DMS53 (cell line): Measurements from ENCODE around the gene PCSK2.

ENCODE experiments used
- DNase-seq: peaks from one replicate; lab custom pipeline; 2025; lab: John Stamatoyannopoulos, UW

Gene PCSK2

DNA sequence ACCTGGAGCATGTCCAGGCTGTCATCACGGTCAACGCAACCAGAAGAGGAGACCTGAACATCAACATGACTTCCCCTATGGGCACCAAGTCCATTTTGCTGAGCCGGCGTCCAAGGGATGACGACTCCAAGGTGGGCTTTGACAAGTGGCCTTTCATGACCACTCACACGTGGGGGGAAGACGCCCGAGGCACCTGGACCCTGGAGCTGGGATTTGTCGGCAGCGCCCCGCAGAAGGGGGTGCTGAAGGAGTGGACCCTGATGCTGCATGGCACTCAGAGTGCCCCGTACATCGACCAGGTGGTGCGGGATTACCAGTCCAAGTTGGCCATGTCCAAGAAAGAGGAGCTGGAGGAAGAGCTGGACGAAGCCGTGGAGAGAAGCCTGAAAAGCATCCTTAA lies 254.8 kb downstream of the PCSK2 start:
- DNase-seq, result no peak

DNA sequence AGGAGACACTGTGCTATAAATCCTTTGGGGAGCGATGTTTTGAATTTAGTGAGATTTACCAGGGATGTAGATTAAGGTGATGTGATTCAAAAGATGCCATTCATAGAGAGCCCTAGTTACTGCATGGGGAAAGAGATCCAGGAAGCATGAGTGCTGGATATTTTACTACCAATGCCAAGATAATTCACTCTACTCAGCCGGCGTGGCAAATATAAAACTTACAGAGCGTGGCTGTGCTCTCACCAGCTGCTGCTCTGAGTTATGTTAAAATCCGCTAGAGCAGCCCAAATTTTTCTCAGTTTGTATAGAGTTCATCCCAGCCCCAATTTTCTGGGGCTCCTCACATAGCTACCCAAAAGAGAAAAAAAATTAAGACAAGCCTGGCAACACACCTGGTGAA lies 255.7 kb downstream of the PCSK2 start:
- no peak for DNase-seq

DNA sequence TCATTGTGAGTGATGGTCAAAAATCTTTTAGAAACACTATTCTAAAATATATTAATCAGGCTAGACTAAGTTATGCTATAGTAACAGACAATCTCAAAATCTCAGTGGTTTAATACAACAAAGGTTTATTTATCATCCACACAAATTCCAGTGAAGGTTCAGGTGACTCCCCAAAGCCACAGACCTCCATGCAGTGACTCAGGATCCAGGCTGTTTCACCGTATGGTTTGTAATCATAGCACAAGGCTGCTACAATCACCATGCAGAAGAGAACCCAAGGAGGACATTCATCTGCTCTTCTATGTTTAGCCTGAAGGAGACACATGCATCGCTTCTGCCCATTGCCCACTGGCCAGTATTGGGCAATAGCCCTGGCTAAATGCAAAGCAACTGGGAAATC lies 258.2 kb downstream of the PCSK2 start:
- DNase-seq, result no peak

DNA sequence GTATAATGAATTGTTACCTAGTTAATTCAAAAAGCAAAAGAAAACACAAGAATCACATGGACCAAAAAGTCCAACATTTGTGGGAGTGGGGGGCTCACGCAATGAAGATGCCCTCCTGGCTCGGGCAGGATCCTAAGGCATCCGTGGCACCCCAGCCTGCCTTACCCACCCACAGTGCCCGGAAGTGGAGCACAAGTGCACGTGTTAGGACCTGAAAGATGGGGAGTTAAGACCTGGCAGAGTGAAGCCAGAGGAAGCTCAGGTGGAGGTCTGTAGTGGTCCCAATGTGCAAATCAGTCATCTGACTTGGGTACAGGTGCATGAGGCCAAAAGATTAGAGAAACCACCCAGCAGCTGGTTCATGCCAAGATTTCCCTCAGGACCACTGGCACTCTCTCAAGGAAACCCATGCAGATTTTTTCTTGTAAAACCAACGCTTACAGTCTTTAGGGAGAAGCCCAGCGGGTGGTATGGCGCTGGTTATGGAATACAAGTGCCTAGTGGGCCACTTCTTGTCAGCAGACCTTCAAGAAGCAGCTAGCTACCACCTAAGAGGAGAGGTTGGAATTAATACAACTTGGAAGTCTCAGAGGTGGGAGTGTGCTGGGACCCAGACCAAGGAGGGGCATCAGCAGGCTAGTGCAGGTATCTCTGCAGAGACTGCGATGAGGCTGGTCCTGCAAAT lies 262.2 kb downstream of the PCSK2 start:
- DNase-seq, result no peak

DNA sequence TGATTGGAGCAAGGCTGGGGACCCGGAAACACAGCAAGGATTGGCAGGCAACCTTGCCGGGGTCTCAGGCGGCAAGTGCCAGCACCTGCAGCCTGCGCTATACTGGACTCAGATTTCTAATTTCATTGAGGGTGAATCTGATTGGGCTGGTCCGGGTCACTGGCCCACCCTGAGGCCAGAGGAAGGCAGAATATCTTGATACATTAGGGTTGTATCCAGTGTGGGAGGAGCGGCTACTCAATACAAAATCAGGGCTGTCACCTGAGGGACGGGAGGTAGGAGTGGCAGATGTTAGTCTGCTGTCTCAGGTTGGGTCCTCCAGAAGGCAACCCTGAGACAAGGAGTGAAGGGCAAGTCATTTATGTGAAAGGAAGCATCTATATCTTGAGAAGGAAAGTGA lies 263.7 kb downstream of the PCSK2 start:
- no peak for DNase-seq

DNA sequence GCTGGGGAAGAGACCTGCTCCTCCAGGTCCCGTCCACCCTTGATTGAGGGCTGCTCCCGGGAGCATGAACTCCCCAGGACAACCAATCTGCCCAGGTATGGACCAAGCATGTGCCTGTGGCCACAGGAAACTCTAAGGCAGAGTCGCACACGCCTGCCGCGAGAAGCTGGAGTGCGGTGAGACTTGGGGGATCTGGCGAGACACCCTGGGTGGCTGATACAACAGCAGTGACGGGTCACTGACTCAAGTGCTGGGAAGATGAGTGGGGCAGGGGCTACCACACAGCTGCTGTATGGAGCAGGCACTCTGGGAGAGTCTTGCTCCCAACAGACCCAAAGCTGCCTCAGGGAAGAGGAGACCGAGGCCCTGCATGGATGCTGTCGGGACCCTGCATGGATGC lies 264.2 kb downstream of the PCSK2 start:
- DNase-seq, result no peak

DNA sequence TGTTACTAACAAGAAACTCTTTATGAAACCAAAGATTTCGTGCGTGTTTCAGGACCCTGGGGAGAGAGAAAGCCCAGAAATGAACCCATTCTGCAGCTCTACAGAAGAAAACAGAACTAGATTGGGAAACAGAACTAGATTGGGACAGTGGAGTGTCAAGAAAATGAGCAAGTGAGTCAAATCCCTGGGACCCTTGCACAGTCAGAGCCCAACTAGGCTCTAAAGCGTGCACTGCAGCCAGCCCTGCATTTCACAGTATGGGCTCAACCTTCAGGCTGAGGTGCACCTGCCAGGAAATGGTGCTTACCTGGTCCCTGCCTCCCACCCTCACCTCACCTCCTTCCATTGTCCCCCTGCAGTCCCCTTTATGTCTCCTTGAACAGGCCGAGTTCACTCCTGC lies 264.6 kb downstream of the PCSK2 start:
- no peak for DNase-seq

DNA sequence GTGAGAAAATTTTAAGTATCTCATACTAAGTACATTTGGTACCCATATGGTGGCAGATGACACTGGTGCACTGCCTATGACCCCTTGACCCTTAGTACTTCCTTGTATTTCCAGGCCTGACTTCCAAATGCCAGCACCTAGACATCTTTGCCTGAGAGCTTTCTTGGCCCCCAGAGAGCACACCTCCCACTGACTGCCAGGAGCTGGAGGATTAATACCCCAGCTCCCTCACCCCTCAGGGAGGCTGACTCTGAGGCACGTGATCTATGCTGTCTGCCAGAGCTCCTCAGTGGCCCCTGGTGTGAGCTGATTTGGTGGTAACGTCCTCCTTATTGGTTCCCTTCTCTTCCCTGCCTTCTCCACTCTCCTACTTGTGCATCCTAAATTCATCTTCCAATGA lies 266.3 kb downstream of the PCSK2 start:
- no peak for DNase-seq

DNA sequence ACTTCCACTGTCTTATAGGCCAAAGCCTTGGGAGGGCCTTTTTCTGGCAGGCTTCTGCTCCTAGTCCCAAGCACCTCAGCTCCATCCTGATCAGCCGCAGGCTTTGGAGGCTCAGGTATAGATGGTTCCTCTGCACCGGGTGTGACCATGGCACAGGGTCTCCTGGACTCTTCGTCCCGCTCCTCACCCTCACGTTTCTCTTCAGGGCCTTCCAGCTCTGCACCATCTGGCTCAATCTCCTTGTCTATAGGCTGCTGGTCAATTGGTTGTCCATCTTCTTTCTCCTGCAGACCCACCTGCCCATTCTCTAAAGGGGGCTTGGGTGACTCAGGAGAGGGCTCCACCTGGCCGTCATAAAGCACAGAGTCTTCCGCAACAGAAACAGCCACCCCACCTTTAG lies 267.4 kb downstream of the PCSK2 start:
- DNase-seq, result no peak

DNA sequence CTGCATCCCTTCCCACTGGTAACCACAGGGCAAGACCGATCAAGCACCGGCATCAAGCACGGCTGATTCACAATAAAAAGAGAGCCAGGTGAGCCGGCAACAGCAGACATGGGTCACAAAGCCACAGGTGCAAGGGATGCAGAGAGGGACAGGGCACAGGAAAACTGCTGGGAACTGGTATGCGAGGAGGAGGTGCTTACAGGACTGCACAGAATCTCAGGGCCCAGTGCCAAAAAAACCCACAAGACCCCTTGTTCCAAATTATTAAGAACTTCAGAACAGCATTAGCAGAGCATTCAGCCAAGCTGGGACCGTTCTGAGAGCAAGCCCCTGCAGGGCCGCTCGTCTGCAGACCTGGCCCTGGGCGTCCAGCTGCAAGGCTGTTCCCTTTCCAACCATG lies 269.0 kb downstream of the PCSK2 start:
- no peak for DNase-seq

DNA sequence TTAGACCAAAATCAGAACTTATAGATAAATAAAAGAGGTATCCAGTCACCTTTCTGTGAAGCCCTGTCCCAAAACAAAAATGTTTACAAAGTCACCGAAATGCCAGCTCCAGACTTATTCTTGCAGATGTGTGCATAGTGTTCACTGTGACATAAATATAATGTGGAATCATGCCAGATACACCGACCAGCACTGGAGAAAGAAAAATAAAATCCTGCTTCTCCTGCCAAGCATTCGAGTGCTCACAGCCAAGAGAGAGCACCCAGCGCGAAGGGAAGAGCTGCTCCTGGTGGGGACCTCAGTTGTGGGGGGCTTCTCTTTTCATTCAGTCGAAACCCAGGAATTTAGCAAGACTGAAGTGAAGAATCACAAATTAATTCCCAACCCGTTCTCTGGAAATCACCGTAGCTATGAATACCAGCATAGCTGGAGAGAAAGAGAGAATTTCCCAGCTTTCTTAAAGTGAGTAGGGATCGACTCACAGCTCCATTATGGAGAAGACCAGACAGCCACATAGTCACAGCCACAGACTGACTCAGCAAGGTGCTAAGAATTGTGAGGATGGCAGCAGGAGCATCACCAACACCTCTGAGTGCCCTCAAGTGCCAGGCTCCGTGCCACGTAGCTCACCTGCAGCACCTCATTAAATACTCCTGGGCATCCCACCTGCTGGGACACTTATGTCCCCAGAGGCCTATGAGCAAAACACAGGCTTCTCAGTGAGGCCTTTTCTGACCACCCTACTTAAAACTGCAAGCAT lies 271.2 kb downstream of the PCSK2 start:
- DNase-seq, result no peak

DNA sequence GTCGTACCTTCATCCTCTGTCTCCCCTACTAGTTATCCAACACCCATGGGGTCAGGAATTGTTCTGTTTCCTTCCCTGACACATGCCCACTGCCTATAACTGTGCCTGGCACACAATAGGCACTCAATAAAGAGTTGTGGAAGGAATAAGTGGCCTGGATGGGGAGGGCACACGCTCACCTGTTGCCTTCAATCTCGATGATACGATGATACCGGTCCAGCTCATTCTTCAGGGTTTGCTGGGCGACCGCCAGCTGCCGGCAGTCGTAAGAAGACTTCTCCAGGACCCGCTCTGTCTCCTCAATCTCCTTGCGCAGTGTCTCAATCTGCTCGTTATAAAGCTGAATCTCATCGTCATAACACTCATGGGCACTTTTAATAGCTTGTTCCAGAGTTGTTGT lies 271.8 kb downstream of the PCSK2 start:
- DNase-seq, result no peak

DNA sequence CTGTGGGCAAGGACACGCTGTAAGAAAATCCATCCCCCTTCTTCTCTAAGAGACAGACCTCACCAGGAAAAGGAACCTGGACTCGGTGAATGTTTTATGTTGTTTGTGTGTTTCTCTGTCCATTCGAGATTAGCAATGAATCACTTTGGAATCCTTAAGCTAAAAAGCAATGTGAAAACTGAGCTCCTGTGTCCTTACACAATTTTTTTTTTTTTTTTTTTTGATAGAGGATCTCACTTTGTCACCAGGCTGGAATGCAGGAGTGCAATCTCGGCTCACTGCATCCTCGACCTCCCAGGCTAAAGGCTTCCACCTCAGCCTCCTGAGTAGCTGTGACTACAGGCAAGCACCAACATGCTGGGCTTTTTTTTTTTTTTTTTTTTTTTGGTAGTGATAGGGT lies 272.2 kb downstream of the PCSK2 start:
- no peak for DNase-seq

DNA sequence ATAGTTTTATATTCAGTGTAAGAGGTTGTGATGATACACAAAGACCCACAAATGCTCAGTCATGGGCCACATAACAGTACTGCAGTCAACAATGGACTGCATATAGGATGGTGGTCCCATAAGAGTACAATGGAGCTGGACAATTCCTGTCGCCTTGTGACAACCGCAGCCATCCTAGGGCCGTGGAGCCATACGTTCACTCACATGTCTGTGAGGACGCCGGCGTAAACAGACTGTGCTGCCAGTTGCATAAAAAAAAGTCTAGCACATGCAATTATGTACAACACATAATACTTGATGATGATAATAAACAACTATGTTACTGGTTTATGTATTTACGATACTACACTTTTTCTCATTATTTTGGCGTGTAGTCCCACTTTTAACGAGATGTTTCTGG lies 273.4 kb downstream of the PCSK2 start:
- DNase-seq, result no peak

DNA sequence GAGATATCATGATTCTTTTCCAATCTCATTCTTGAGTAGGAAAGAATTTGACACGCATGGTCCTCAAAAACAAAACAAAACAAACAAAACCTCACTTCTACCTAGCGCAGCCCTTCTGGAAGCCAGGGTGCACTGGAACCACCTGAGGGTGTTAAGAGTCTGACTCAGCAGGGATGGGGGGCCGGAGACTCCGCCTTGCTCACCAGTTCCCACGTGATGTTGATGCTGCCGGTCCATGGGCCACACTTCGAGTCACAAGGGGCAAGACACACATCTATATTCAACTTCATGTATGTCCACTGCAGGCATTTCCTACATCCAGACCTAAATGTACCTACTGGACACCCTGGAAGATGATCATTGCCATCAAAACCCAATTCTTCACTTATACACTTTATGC lies 274.0 kb downstream of the PCSK2 start:
- DNase-seq, result no peak

DNA sequence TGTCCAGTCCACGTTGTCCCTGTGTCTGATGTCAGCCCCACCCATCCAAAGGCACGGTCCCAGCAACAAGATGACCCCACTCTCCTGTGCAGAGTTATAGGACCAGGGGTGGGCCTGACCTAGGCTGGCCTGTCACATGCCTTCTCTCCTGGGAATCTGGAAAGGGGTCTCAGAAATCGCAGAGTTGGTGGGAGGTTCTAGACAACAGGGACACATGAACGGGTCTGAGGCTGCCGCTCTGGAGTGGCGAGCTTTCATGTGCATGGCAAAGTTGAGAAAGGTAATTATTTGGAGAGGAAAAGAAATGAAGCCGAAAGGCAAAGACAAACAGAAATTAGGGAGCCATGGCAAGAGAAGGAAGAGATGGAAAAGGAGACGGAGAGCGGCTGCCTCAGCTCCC lies 274.9 kb downstream of the PCSK2 start:
- DNase-seq, result no peak

DNA sequence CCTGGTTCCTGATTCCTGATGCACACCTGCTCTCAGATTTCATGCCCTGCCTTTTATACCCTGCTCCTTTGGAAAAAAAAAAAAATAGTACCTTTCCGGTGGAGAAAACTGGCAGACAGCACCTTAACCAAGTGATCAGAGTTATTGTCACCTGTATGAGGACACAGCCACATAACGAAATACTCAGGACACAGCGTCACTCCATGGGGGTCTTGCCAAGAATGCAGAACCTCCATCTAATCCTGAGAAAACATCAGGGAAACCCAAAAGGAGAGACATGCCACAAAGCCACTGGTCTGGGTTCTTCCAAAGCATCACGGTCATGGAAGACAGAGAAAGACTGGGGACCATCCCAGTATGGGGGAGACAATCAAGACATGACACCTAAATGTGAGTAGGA lies 275.3 kb downstream of the PCSK2 start:
- DNase-seq, result no peak

DNA sequence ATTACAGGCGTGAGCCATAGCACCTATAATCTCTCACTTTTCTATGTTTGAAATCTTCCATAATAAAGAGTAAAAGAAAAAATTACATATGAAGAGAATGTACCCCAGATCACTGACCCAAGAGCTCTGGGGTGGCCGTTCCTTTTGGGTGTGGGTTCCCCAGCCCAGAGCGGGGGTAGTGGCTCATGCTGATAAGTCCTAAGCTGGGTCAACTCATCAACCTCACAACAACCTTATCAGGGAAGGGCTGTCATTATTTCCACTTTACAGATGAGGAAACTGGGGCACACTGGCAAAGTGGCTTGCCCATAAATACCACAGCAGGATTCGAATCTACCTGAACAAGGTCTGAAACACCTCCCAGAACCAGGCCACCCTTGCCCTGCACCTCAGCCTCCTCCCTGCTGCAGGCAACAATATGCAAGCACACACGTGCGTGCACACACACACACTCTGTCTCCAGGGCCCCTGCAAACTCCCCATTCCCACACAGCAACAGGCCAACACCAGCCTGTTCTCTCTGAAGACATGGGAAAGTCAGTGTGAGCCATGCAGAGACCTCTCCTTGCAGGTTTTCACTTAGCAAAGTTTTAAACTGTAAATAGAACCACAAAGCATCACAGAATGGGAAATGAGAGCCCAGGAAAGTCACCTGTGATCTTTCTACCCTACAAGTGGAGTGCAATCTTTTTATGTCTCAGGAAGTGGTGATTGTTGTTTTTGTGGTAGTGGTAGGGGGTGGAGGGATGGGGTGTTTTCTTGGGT lies 276.6 kb downstream of the PCSK2 start:
- no peak for DNase-seq

DNA sequence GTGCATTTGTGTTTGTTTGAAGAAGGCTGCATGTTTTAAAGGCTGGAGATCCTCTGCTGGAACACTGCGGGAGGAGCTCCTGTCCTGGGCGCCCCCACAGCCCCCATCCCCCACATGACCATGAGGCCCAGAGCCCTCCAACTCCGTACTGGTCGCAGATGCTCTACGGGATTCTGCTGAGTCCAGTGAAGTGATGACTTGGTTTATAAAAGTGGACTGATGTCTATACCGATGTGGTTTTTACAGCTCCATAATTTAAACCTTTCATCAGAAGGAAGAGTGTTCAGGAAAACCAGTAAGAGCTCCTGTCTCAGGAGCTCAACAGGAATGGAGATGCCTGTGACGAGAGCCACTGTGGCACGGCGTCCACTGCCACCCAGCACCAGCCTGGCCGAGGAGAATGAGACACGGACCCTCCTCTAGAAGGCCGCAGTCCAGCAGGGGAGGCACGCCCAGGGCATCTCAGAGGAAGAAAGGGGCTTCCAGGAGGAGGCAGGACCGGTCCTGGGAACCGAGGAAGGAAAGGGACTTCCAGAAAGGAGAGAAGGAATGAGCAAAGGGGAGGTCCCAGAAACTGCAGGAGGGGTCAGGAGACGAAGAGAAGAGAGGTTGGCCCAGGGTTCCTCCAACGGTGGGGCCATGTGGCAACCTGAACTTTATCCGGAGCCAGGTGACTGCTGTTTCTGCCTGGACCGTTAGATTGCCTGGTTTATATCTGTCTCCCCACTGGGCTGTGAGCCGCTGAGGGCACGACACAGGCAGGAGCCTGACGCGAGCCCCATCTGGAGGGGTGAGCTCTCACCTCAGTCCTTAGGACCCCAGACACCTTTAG lies 277.4 kb downstream of the PCSK2 start:
- DNase-seq, result peak; percentile 56

DNA sequence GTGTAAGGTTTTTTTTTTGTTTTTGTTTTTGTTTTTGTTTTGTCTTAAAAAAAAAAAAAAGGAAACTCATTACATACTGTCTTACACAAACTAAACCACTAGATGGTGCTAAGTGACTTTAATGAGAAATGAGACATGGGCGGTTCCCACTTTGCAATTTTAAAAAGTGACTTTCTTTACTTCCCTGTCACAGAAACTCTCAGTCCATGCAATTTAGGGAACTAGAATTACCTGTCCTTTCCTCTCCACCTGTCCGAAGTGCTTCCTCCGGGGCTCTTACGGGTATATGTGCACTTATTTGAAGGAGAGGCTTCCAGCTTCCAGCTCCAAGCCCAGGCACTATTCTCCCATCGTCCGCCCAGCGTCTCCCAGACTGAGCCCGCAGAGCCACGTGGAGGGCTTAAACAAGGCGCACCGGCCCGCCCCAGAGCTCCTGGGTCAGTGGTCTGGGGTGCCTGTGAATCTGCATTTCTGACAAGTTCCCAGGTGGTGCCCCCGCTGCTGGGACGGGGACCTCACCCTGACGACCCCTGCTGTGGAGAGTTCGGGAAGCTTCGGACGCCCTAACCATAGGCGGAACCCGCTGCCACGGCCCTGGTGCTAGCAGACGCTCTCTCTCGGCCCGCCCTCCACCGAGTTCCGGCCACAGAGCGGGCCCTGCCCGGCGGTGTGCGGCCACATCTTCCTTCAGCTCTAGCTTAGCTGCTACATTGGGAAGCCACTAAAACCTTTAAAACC lies 278.2 kb downstream of the PCSK2 start:
- peak; percentile 83 for DNase-seq
